ENCODE results near the gene ACAP1. TPM values are rescaled to one million over a fixed set of nuclear protein-coding genes. Genes with fewer than 3 reads are reported as not detected.

Gene ACAP1
- total and polyA plus RNA-seq, 9 of the 15 experiments (the other 6 are each of a cell fraction or from before 2014, with no cell fraction given): 0.15 to 8.5 (median 2.4) TPM

- TF ChIP-seq ZBTB34 (CRISPR knock-in tag; IDR thresholded peaks at IDR 0.05): no peak
- TF ChIP-seq, protein P1, sequence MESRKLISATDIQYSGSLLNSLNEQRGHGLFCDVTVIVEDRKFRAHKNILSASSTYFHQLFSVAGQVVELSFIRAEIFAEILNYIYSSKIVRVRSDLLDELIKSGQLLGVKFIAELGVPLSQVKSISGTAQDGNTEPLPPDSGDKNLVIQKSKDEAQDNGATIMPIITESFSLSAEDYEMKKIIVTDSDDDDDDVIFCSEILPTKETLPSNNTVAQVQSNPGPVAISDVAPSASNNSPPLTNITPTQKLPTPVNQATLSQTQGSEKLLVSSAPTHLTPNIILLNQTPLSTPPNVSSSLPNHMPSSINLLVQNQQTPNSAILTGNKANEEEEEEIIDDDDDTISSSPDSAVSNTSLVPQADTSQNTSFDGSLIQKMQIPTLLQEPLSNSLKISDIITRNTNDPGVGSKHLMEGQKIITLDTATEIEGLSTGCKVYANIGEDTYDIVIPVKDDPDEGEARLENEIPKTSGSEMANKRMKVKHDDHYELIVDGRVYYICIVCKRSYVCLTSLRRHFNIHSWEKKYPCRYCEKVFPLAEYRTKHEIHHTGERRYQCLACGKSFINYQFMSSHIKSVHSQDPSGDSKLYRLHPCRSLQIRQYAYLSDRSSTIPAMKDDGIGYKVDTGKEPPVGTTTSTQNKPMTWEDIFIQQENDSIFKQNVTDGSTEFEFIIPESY (CRISPR knock-in tag; IDR thresholded peaks at IDR 0.05): no peak
- TF ChIP-seq GABPA (tag; conservative IDR thresholded peaks at IDR 0.05; ENCODE audit: low read depth): no peak
- no peak for TF ChIP-seq ETS1 (conservative IDR thresholded peaks at IDR 0.05; ENCODE audit: control insufficient read depth, low read depth, low read length)
- no peak for TF ChIP-seq STAT5B (CRISPR knock-in tag; IDR thresholded peaks at IDR 0.05)
- no peak for TF ChIP-seq BHLHE40 (IDR thresholded peaks at IDR 0.05; ENCODE audit: low read length)
- no peak for TF ChIP-seq ETV1 (tag; conservative IDR thresholded peaks at IDR 0.05; ENCODE audit: low read depth)
- no peak for TF ChIP-seq ELF2 (CRISPR knock-in tag; IDR thresholded peaks at IDR 0.05)
- no peak for TF ChIP-seq CBX3 (IDR thresholded peaks at IDR 0.05; ENCODE audit: borderline replicate concordance in 1 of 2, low read length in 2 of 2)
- TF ChIP-seq, protein P2, sequence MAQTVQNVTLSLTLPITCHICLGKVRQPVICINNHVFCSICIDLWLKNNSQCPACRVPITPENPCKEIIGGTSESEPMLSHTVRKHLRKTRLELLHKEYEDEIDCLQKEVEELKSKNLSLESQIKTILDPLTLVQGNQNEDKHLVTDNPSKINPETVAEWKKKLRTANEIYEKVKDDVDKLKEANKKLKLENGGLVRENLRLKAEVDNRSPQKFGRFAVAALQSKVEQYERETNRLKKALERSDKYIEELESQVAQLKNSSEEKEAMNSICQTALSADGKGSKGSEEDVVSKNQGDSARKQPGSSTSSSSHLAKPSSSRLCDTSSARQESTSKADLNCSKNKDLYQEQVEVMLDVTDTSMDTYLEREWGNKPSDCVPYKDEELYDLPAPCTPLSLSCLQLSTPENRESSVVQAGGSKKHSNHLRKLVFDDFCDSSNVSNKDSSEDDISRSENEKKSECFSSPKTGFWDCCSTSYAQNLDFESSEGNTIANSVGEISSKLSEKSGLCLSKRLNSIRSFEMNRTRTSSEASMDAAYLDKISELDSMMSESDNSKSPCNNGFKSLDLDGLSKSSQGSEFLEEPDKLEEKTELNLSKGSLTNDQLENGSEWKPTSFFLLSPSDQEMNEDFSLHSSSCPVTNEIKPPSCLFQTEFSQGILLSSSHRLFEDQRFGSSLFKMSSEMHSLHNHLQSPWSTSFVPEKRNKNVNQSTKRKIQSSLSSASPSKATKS (CRISPR knock-in tag; IDR thresholded peaks at IDR 0.05): no peak
- no peak for TF ChIP-seq NCOA2 (IDR thresholded peaks at IDR 0.05; ENCODE audit: partially characterized antibody in 2 of 2)
- TF ChIP-seq ZBED1 (IDR thresholded peaks at IDR 0.05): no peak
- TF ChIP-seq ZNF696 (CRISPR knock-in tag; conservative IDR thresholded peaks at IDR 0.05): no peak
- TF ChIP-seq PTBP1 (IDR thresholded peaks at IDR 0.05; ENCODE audit: low read depth, low read length): no peak
- TF ChIP-seq MAFK (IDR thresholded peaks at IDR 0.05; ENCODE audit: low read length): no peak
- TF ChIP-seq TAF15 (IDR thresholded peaks at IDR 0.05; ENCODE audit: low read depth, low read length): no peak
- no peak for TF ChIP-seq CHD4 (IDR thresholded peaks at IDR 0.05; ENCODE audit: insufficient read depth, insufficient replicate concordance, low read depth, low read length, poor library complexity, severe bottlenecking)
- no peak for TF ChIP-seq BRD9 (IDR thresholded peaks at IDR 0.05; ENCODE audit: low read depth, partially characterized antibody)
- peak; percentile 69 for TF ChIP-seq SPI1 (IDR thresholded peaks at IDR 0.05; ENCODE audit: borderline replicate concordance, low read depth, low read length)
- TF ChIP-seq FOXA1 (IDR thresholded peaks at IDR 0.05; ENCODE audit: borderline replicate concordance): no peak
- TF ChIP-seq NR2C1 (IDR thresholded peaks at IDR 0.05): no peak
- no peak for TF ChIP-seq NR2C1 (tag; IDR thresholded peaks at IDR 0.05)
Measured at GRCh38 chr17:7306911-7307685, 29.2 kb upstream of the ACAP1 start, which contains the start of gene EIF5A (continued).

All from K562 (cell line).